Measurements from ENCODE around the gene SNX33.

SNX33 gene

DNA sequence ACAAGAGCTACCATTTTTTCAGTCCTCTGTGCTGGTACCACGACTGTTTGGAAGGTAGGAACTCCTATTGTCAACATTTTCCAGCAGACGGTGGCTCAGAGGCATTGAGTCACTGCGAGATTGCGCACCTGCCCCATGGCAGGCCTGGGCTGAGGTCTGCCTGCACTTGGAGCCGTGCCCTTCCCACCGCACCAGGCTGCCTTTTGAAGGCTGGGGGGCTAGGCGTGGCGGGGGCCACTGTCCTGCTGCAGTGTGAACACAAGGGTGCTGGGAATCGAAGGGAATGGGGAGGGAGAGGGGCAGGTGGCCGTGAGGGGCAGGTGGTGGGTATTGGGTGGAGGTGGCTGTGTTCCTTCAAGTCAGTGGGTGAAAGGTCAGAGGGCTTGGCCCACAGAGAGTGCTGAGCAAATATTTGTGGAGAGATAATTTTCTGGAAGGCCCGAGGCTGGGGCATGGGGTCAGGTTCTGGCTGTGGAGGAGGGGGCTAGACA, 16.3 kb downstream of the SNX33 start:
- no peak for ATAC-seq
- no peak for TF ChIP-seq TOX (CRISPR knock-in tag; IDR thresholded peaks at IDR 0.05; ENCODE audit: borderline replicate concordance)
- TF ChIP-seq TCF4 (CRISPR knock-in tag; IDR thresholded peaks at IDR 0.05; ENCODE audit: borderline replicate concordance) = no peak
- TF ChIP-seq ZFP3 (CRISPR knock-in tag; IDR thresholded peaks at IDR 0.05) = no peak
- no peak for TF ChIP-seq ZC3H10 (CRISPR knock-in tag; IDR thresholded peaks at IDR 0.05)
- no peak for TF ChIP-seq ISL1 (CRISPR knock-in tag; IDR thresholded peaks at IDR 0.05)
- TF ChIP-seq CSDC2 (CRISPR knock-in tag; IDR thresholded peaks at IDR 0.05) = no peak
- TF ChIP-seq GLIS3 (CRISPR knock-in tag; IDR thresholded peaks at IDR 0.05) = no peak
- TF ChIP-seq, protein P1, sequence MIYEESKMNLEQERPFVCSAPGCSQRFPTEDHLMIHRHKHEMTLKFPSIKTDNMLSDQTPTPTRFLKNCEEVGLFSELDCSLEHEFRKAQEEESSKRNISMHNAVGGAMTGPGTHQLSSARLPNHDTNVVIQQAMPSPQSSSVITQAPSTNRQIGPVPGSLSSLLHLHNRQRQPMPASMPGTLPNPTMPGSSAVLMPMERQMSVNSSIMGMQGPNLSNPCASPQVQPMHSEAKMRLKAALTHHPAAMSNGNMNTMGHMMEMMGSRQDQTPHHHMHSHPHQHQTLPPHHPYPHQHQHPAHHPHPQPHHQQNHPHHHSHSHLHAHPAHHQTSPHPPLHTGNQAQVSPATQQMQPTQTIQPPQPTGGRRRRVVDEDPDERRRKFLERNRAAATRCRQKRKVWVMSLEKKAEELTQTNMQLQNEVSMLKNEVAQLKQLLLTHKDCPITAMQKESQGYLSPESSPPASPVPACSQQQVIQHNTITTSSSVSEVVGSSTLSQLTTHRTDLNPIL (CRISPR knock-in tag; IDR thresholded peaks at IDR 0.05; ENCODE audit: low read depth) = no peak
- no peak for TF ChIP-seq ZFP30 (CRISPR knock-in tag; IDR thresholded peaks at IDR 0.05)
- TF ChIP-seq, protein P2, sequence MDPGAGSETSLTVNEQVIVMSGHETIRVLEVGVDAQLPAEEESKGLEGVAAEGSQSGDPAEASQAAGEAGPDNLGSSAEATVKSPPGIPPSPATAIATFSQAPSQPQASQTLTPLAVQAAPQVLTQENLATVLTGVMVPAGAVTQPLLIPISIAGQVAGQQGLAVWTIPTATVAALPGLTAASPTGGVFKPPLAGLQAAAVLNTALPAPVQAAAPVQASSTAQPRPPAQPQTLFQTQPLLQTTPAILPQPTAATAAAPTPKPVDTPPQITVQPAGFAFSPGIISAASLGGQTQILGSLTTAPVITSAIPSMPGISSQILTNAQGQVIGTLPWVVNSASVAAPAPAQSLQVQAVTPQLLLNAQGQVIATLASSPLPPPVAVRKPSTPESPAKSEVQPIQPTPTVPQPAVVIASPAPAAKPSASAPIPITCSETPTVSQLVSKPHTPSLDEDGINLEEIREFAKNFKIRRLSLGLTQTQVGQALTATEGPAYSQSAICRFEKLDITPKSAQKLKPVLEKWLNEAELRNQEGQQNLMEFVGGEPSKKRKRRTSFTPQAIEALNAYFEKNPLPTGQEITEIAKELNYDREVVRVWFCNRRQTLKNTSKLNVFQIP (CRISPR knock-in tag; IDR thresholded peaks at IDR 0.05; ENCODE audit: borderline replicate concordance, low read depth) = no peak
- TF ChIP-seq PPARA (CRISPR knock-in tag; IDR thresholded peaks at IDR 0.05; ENCODE audit: borderline replicate concordance) = no peak
- TF ChIP-seq, protein P3, sequence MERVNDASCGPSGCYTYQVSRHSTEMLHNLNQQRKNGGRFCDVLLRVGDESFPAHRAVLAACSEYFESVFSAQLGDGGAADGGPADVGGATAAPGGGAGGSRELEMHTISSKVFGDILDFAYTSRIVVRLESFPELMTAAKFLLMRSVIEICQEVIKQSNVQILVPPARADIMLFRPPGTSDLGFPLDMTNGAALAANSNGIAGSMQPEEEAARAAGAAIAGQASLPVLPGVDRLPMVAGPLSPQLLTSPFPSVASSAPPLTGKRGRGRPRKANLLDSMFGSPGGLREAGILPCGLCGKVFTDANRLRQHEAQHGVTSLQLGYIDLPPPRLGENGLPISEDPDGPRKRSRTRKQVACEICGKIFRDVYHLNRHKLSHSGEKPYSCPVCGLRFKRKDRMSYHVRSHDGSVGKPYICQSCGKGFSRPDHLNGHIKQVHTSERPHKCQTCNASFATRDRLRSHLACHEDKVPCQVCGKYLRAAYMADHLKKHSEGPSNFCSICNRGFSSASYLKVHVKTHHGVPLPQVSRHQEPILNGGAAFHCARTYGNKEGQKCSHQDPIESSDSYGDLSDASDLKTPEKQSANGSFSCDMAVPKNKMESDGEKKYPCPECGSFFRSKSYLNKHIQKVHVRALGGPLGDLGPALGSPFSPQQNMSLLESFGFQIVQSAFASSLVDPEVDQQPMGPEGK (CRISPR knock-in tag; IDR thresholded peaks at IDR 0.05; ENCODE audit: borderline replicate concordance) = no peak
- TF ChIP-seq, protein P4, sequence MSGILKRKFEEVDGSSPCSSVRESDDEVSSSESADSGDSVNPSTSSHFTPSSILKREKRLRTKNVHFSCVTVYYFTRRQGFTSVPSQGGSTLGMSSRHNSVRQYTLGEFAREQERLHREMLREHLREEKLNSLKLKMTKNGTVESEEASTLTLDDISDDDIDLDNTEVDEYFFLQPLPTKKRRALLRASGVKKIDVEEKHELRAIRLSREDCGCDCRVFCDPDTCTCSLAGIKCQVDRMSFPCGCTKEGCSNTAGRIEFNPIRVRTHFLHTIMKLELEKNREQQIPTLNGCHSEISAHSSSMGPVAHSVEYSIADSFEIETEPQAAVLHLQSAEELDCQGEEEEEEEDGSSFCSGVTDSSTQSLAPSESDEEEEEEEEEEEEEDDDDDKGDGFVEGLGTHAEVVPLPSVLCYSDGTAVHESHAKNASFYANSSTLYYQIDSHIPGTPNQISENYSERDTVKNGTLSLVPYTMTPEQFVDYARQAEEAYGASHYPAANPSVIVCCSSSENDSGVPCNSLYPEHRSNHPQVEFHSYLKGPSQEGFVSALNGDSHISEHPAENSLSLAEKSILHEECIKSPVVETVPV (CRISPR knock-in tag; IDR thresholded peaks at IDR 0.05) = no peak
- no peak for TF ChIP-seq ARNTL (CRISPR knock-in tag; IDR thresholded peaks at IDR 0.05; ENCODE audit: borderline replicate concordance, low read depth)
- TF ChIP-seq RARB (CRISPR knock-in tag; IDR thresholded peaks at IDR 0.05) = no peak

DNA sequence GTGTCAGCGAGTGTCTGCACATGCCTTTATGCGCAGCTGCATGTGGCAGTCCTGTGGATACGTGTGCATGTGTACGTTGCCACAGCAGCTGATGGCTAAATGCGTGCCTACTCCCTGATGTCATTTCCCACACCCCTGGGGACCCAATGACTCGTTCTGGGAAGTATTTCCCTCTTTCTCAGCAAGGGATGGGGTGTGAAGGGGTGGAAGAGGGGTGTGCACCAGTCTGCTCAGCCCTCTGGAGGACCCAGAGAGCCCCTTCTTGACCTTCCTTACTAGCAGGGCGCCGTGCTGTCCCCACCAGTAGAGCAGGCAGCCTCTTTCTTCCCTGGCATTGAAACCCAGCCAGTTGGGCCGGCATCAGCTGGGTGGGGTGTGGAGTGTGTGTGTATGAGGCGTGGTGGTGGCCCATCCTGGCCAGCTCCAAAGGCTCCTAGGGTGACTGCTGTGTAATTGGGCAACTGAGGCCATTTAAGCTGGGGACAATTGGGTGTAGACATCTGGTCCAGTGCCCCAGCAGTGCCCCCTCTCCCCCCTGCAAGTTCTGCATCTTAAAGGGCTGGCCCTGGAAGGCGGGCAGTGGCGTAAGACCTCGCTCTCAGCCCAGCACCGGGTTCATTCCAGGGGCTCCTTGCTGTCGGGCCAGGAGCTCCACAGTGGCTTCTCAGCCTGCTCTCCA, 19.2 kb downstream of the SNX33 start:
- ATAC-seq = peak; percentile 86
- TF ChIP-seq OSR1 (CRISPR knock-in tag; IDR thresholded peaks at IDR 0.05) (no peak), BACH2 (CRISPR knock-in tag; IDR thresholded peaks at IDR 0.05; ENCODE audit: borderline replicate concordance) (no peak), TCF4 (CRISPR knock-in tag; IDR thresholded peaks at IDR 0.05; ENCODE audit: borderline replicate concordance) (no peak), GLIS3 (CRISPR knock-in tag; IDR thresholded peaks at IDR 0.05) (no peak), ZNF70 (CRISPR knock-in tag; IDR thresholded peaks at IDR 0.05) (no peak), ZNF8 (CRISPR knock-in tag; IDR thresholded peaks at IDR 0.05) (no peak), ZC3H10 (CRISPR knock-in tag; IDR thresholded peaks at IDR 0.05) (no peak), PPARA (CRISPR knock-in tag; IDR thresholded peaks at IDR 0.05; ENCODE audit: borderline replicate concordance) (no peak), ZNF565 (CRISPR knock-in tag; conservative IDR thresholded peaks at IDR 0.05; ENCODE audit: low read depth) (no peak), ARNTL (CRISPR knock-in tag; IDR thresholded peaks at IDR 0.05; ENCODE audit: borderline replicate concordance, low read depth) (no peak), RARB (CRISPR knock-in tag; IDR thresholded peaks at IDR 0.05) (no peak), ZFP30 (CRISPR knock-in tag; IDR thresholded peaks at IDR 0.05) (no peak), CSDC2 (CRISPR knock-in tag; IDR thresholded peaks at IDR 0.05) (no peak), ISL1 (CRISPR knock-in tag; IDR thresholded peaks at IDR 0.05) (no peak)
- TF ChIP-seq, protein P3 (CRISPR knock-in tag; IDR thresholded peaks at IDR 0.05; ENCODE audit: borderline replicate concordance) = no peak
- TF ChIP-seq, protein P1 (CRISPR knock-in tag; IDR thresholded peaks at IDR 0.05; ENCODE audit: low read depth) = no peak
- TF ChIP-seq, protein P2 (CRISPR knock-in tag; IDR thresholded peaks at IDR 0.05; ENCODE audit: borderline replicate concordance, low read depth) = no peak
- TF ChIP-seq, protein P5, sequence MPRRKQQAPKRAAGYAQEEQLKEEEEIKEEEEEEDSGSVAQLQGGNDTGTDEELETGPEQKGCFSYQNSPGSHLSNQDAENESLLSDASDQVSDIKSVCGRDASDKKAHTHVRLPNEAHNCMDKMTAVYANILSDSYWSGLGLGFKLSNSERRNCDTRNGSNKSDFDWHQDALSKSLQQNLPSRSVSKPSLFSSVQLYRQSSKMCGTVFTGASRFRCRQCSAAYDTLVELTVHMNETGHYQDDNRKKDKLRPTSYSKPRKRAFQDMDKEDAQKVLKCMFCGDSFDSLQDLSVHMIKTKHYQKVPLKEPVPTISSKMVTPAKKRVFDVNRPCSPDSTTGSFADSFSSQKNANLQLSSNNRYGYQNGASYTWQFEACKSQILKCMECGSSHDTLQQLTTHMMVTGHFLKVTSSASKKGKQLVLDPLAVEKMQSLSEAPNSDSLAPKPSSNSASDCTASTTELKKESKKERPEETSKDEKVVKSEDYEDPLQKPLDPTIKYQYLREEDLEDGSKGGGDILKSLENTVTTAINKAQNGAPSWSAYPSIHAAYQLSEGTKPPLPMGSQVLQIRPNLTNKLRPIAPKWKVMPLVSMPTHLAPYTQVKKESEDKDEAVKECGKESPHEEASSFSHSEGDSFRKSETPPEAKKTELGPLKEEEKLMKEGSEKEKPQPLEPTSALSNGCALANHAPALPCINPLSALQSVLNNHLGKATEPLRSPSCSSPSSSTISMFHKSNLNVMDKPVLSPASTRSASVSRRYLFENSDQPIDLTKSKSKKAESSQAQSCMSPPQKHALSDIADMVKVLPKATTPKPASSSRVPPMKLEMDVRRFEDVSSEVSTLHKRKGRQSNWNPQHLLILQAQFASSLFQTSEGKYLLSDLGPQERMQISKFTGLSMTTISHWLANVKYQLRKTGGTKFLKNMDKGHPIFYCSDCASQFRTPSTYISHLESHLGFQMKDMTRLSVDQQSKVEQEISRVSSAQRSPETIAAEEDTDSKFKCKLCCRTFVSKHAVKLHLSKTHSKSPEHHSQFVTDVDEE (CRISPR knock-in tag; IDR thresholded peaks at IDR 0.05) = no peak

Data from SK-N-SH treated with all-trans-retinoic acid at 6 μM for 48 hours (cell line).